ENCODE data around the gene RPS6KA2.
"Not testable (repeated sequence)": the region's sequence is repeated elsewhere in the genome, so short reads cannot be mapped to it uniquely, and the experiment has no call there.

The RPS6KA2 gene

DNA sequence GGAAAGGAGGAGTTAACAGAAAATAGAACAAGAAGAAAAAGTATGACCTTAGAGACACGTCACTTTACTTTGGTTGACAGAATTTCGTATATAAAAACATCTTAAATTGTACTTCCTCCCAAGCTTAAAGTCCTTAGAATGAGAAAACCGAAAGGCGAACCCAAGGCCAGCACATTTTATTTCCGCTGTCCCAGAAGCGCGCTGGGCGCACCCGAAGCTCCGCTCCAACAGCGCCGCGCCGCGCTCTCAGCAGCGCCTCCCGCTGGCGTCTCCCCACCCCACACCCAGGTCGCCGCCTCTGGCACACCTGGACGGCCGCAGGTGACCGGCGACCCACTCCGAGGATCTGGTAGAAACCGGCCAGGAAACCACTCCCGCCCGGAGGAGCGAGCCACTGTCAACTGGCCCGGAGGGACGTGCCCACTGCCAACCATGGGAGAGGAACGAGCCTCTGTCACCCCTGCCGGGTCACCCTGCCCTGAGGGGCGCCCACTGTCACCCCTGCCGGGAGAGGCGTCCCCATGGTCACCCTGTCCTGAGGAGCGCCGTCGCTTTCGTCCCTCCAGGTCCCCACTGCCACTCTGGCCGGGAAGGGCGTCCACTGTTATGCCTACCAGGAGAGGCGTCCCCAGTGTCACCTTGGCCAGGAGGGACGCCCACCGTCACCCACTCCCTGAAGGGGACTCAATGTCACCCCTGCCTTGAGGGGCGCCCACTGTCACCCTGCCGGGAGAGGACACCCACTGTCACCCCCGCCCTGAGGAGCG lies 245.1 kb downstream of the RPS6KA2 start:
- peak; percentile 40 to 56 (median 56) for DNase-seq (ENCODE audit: low read depth in 2 of 3, low spot score in 2 of 3)

DNA sequence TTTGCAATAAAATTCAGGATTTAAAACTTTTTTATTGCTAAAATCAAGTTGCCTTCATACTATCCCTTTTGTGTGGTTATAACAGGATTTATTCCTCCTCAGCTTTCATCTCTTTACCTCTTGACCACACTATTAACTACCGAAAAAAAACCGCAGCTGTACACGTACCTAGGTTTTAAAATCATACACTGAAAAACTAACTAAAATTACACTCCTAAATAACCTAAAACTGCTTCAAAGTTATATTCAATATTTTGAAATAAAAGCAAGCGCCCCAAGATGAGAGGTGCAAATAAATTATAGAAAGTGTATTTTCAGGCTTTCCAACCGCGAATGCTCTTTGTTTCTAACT lies 245.7 kb downstream of the RPS6KA2 start:
- no peak for DNase-seq (ENCODE audit: low read depth in 2 of 3, low spot score in 2 of 3)

DNA sequence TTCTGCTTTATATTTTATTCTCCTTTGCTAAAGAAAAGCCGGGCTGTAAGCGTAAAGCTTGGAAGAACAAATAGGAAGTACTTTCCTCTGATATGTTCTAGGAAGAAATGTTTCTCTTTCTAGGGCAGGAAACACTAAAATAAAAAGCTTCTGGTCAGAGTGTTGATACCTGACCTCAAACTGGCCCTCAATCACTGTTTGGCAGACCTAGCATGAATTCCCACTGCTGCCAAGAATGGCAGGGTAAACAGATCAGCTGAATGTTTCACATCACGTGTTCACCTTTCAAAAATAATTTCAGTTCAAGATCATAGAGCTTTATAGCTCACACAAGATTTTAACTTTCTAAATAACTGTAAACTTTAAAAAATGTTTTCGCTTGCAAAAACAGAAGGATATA lies 247.3 kb downstream of the RPS6KA2 start:
- no peak for DNase-seq (ENCODE audit: low read depth in 2 of 3, low spot score in 2 of 3)

DNA sequence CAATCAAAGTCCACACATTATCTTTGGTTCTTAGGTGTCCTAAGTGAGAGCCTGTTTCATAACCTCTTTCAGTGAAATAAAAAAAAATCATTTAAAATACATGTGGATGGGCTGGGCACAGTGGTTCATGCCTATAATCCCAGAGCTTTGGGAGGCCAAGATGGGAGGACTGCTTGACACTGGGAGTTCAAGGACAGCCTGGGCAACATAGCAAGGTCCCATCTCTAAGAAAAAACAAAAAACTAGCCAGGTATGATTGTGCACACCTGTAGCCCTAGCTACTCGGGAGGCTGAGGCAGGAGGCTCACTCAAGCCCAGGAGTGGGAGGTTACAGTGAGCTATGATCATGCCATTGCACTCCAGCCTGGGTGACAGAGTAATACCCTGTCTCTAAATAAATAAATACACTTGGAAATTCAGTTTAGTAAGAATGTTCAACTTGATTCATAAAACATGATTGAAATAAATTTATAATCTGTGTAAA lies 247.9 kb downstream of the RPS6KA2 start:
- no peak for DNase-seq (ENCODE audit: low read depth in 2 of 3, low spot score in 2 of 3)

DNA sequence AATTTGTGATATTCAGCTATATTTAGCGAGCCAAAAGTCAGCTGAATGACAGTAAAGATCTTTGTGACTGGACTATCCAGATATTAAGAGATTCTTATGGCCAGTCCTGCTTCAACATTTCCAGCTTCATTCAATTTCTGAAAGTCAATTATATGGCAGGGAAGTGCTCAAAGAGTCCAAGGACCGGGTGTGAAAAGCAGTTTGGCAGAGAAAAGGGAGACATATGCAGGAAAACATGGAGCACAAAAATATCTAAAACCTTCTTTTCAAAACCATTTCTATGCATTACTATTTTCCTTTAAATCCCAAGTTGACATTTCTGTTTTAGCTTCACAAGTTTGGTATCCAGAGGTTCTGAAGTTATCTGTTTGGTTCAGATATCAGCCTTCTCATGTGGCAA lies 249.3 kb downstream of the RPS6KA2 start:
- no peak for DNase-seq (ENCODE audit: low read depth in 2 of 3, low spot score in 2 of 3)

DNA sequence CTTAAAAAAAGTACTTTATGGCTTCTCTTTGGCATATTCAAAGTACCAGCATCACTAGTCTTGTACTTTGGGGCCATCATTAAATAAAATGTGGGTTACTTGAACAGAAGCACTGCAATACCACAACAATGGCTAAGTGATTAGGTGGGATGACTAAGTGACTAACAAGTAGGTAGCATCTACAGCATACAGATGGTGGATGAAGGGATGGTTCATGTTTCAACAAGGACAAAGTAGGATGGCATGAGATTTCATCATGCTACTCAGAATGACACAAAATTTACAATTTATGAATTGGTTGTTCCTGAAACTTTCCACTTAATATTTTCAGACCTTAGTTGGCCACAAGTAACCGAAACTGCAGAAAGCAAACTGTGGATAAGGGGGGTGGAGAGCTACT lies 252.0 kb downstream of the RPS6KA2 start:
- DNase-seq (ENCODE audit: low read depth in 2 of 3, low spot score in 2 of 3) = no peak

DNA sequence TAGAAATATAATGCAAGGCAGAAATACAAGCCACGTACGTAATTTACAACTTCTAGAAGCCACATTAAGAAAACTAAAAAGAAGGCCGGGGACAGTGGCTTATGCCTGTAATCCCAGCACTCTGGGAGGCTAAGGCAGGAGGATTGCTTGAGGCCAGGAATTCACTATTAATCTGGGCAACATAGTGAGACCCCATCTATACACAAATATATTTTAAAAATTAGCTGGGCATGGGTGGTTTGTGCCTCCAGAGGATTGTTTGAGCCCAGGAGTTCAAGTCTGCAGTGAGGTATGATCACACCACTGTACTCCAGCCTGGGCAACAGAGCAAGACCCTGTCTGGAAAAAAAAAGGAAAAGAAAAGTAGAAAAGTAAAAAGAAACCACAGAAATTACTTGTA lies 256.6 kb downstream of the RPS6KA2 start:
- no peak for DNase-seq (ENCODE audit: low read depth in 2 of 3, low spot score in 2 of 3)

DNA sequence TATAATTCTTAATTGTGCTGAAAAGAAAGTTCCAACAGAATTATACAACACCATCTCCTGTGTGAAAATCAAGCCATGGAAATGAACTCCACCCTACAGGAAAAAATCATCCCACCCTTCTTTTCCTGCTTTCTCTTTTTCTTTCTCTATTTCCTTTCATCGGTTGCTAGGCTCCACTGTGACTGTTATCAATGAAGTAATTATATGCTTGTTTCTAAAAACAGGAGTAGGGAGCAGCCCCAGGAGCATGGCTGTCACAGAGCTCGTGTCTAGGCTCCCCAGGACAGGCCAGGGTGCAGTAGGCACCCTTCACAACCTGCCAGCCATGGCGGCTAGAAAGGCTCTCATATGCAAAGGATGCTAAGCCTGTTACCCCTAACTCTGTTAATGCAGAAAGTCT lies 257.3 kb downstream of the RPS6KA2 start:
- DNase-seq (ENCODE audit: low read depth in 2 of 3, low spot score in 2 of 3) = no peak

DNA sequence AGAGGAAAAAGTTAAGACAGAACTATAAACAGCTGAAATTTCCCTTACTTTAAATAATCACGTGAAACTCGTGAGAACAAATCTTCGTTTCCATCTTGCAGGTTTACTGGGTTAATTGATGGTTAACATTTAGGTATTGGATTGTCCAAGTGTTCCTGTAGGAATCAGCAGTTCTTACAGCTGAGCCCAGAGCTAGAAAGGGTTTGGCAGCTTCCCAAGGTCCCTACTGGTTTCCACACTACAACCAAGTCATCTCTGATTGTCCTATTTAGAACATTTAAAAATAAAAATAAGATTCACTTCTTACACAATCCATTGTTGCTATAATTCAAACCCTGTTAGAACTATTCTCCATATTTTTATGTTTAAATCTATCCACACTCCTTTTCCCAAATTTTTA lies 260.1 kb downstream of the RPS6KA2 start:
- no peak for DNase-seq (ENCODE audit: low read depth in 2 of 3, low spot score in 2 of 3)

DNA sequence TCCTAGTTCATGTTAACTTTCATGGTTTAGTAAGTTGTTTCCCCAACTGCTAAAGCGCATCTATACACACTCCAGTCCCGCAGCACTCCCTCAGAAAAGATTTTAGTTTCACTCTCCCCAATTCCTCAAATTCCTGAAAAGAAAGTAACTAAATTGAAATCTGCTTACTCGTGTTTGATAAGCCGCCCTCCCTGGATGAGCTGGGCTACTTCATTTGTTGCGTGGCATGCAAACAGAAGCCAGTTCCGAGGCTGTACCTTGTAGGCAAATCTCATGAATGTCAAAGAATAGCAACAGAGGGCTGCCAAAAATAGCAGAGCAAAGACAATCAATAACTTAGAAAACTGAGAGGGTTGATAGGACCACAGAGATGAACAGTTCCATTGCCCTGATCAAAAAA lies 261.2 kb downstream of the RPS6KA2 start:
- no peak for DNase-seq (ENCODE audit: low read depth in 2 of 3, low spot score in 2 of 3)

DNA sequence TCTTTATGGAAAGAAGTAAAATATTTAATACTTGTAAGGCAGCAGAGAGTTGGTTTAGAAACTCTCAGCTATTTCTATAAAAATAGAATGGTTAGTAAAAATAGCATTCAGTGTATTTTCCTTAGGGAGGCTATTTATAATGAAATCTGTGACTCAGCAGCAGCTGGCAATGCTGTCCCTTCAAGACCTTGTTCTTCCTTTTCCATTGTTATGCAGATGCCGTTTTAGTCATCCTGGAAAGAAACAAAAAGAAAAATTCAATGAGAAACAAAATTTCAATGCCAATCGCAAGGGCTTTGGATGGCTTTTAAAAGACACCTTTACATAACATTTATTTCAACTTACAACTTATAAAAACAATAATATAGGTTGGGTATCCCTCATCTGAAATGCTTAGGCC lies 261.8 kb downstream of the RPS6KA2 start:
- DNase-seq (ENCODE audit: low read depth in 2 of 3, low spot score in 2 of 3) = no peak

DNA sequence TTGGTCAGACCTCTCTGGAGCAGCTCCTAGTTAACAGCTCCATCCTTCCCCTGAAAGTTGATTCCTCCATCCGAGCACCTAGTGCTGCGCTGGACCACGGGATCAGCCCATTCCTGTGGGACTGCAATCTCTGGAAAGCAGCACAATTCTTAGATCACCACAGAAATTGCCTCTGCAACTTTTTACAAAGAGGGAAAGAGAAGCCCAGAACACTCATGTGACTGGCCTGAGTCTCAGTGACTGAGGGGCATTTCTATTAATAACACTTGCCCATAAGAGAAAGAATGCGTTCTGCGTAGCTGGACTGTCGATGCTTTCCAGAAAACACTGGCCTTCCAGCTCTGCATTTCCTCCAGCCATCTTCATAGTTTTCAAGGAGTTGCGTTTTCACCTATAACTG lies 262.6 kb downstream of the RPS6KA2 start:
- no peak for DNase-seq (ENCODE audit: low read depth in 2 of 3, low spot score in 2 of 3)

DNA sequence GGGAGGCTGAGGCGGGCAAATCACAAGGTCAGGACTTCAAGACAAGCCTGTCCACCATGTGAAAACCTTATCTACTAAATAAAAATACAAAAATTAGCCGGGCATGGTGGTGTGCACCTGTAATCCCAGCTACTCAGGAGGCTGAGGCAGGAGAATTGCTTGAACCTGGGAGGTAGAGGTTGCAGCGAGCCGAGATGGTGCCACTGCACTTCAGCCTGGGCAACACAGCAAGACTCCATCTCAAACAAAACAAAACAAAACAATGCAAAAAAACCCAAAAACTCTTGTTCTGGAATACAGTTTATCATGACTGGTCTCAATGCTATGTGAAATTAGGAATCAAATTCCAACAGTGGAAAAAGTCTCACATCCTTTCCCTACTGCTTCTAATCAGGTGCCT lies 264.6 kb downstream of the RPS6KA2 start:
- DNase-seq (ENCODE audit: low read depth in 2 of 3, low spot score in 2 of 3) = not testable (repeated sequence)

DNA sequence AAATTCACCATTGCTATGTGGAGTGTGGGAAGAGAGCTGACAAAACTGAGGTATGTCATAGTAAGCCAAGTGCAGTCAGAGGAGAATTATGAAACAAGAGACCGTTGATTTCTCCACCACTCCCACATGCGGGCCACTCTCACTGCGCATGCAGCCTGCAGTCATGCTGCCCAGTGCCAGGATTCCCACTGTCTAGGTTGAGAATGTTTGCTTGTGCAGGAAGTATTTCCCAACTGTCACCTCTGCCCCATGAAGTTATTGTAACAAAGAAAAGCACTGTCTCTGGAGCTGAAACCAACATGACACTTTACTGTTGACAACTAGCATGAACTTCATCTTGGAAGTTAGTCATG lies 266.0 kb downstream of the RPS6KA2 start:
- no peak for DNase-seq (ENCODE audit: low read depth in 2 of 3, low spot score in 2 of 3)

DNA sequence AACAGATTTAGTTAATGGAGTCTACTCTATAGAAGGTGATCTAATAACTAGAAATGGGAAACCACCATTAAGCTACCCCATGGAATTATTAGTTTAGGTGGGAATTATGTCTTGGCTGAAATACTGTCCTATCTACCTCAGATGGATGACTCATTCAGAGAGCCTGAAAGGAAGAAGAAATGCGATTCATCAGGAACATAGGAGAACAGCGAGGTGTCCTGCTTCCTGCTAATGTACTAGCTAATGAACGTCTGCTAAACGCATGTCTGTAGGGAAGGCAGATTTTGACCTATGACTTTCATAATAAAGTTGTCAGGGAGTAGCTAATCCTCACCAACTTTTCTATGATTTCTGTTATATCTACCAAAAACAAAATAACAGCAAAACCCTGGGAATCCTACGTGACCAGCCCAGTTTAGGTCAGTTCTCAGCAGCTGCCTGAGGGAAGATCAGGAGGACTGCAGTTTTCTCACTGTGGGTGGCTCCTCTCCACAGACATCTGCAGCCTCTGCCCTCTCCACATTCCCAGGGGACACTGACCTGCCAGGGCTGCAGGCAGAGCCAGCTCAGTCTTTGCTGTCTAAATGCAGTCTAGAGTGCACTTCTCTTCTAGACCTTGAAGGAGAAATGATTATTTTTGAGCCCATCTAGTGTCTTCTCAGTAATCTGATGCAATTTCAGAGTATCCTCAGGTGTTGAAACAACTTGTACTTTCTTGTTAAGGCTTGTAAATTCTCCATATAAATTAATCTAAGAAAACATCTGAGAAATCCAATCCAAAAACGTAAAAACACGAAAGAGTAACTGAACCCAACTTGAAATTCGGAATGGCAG lies 266.6 kb downstream of the RPS6KA2 start:
- no peak for DNase-seq (ENCODE audit: low read depth in 2 of 3, low spot score in 2 of 3)
